Endodermal cell (in vitro differentiated cells): ENCODE measurements around the gene IFIT2. TPM values are rescaled to one million over a fixed set of nuclear protein-coding genes. Genes with fewer than 3 reads are reported as not detected.

Experiments used
- DNase-seq: peaks from one replicate; pipeline ENCODE4 v3.0.0-alpha.2; 2017
- H3K27ac ChIP-seq: 2 replicates; pipeline ENCODE4 v1.5.1; 2013; ENCODE audit warnings: mild to moderate bottlenecking, low read depth, low read length, moderate library complexity
- H3K27me3 ChIP-seq: 2 replicates; pipeline ENCODE4 v1.6.1; 2013; ENCODE audit warnings: mild to moderate bottlenecking, low read length, moderate library complexity; ENCODE audit not compliant: insufficient read depth, control insufficient read depth, poor library complexity, severe bottlenecking
- H3K36me3 ChIP-seq: 2 replicates; pipeline ENCODE4 v1.7.0; 2013; ENCODE audit warnings: mild to moderate bottlenecking, low read length, moderate library complexity; ENCODE audit not compliant: control insufficient read depth, insufficient read depth
- H3K4me1 ChIP-seq: one replicate; pipeline ENCODE4 v1.7.0; 2013; ENCODE audit warnings: low read length; ENCODE audit not compliant: control insufficient read depth, insufficient read depth
- H3K4me3 ChIP-seq: 2 replicates; pipeline ENCODE4 v1.5.1; 2013; ENCODE audit warnings: mild to moderate bottlenecking, low read length, moderate library complexity
- H3K9ac ChIP-seq: 2 replicates; pipeline ENCODE4 v1.6.1; 2013; ENCODE audit warnings: mild to moderate bottlenecking, low read length, moderate library complexity; ENCODE audit not compliant: poor library complexity, severe bottlenecking; ENCODE audit errors: extremely low read depth
- H3K9me3 ChIP-seq: 2 replicates; pipeline ENCODE4 v1.6.1; 2013; ENCODE audit warnings: mild to moderate bottlenecking, low read length, moderate library complexity; ENCODE audit not compliant: control insufficient read depth
- H3K27ac Mint-ChIP-seq: 2 replicates; pipeline ENCODE4 v1.8.0; 2020; ENCODE audit warnings: mixed read lengths
- H3K27me3 Mint-ChIP-seq: 2 replicates; pipeline ENCODE4 v1.8.0; 2021; ENCODE audit warnings: mild to moderate bottlenecking, mixed read lengths; ENCODE audit not compliant: insufficient read depth
- H3K36me3 Mint-ChIP-seq: 2 replicates; pipeline ENCODE4 v1.8.0; 2020; ENCODE audit warnings: low read depth, mixed read lengths
- H3K4me1 Mint-ChIP-seq: 2 replicates; pipeline ENCODE4 v1.8.0; 2020; ENCODE audit warnings: mixed read lengths
- H3K4me3 Mint-ChIP-seq: 2 replicates; pipeline ENCODE4 v1.8.0; 2020; ENCODE audit warnings: mild to moderate bottlenecking, moderate library complexity, mixed read lengths
- H3K9me3 Mint-ChIP-seq: 2 replicates; pipeline ENCODE4 v1.8.0; 2020; ENCODE audit warnings: mild to moderate bottlenecking, mixed read lengths
- CTCF ChIP-seq: fragments of 200-600 bp; sonication (generic); conservative IDR thresholded peaks from 2 replicates; pipeline ENCODE4 v1.5.0; 2021; ENCODE audit warnings: antibody characterized with exemption, mild to moderate bottlenecking
- WGBS, 2 experiments: methylation state at CpG; one replicate each; pipeline versions ENCODE4 v1.1.5 to v1.1.7; 2013; ENCODE audit warnings: missing lambda C conversion rate in 2 of 2, mixed read lengths in 1 of 2; ENCODE audit not compliant: insufficient coverage in 1 of 2, insufficient read length in 1 of 2; 5-methylcytosine and 5-hydroxymethylcytosine counted together
- total RNA-seq, 2 donors: library from RNA; stranded (reverse); fragmentation: NEBNext Ultra II Directional in 1 of 2; extraction: Animal tissue kit (Norgen Biotek cat#: 25700) in 1 of 2; gene quantifications; 2 replicates in 1 of 2; 3 replicates in 1 of 2; pipeline ENCODE4 v1.2.1, GENCODE V29; 2021

Gene IFIT2
- total RNA-seq, 2 donors from 2014 or later = 0.37 TPM; not detected in 1

- Mint-ChIP-seq H3K4me1 (peaks cover 32% of the 10 kb centered on the region), H3K4me3 (no peak overlapping the region), H3K27ac (no peak overlapping the region), H3K27me3 (no peaks in the 10 kb centered on the region), H3K36me3 (no peaks in the 10 kb centered on the region), H3K9me3 (no peaks in the 10 kb centered on the region)
- Histone ChIP-seq H3K9ac (no peak overlapping the region), H3K9me3 (no peaks in the 10 kb centered on the region), H3K27me3 (no peaks in the 10 kb centered on the region), H3K27ac (no peak overlapping the region), H3K36me3 (no peaks in the 10 kb centered on the region), H3K4me1 (peaks cover 22% of the 10 kb centered on the region), H3K4me3 (no peak overlapping the region)
- DNase-seq = no peak
- 88 to 100% methylated on average over 1 to 3 of the region's 3 CpGs for WGBS, 2 experiments
- no peak for TF ChIP-seq CTCF
Observed at GRCh38 chr10:89335226-89335625, 33.4 kb downstream of the IFIT2 start.

- Histone ChIP-seq H3K9ac (no peak overlapping the region), H3K4me3 (no peak overlapping the region), H3K9me3 (no peaks in the 10 kb centered on the region), H3K36me3 (no peaks in the 10 kb centered on the region), H3K4me1 (peaks cover 17% of the 10 kb centered on the region), H3K27ac (no peak overlapping the region), H3K27me3 (no peaks in the 10 kb centered on the region)
- Mint-ChIP-seq H3K36me3 (no peaks in the 10 kb centered on the region), H3K9me3 (no peaks in the 10 kb centered on the region), H3K4me1 (peaks cover 25% of the 10 kb centered on the region), H3K4me3 (no peak overlapping the region), H3K27me3 (no peaks in the 10 kb centered on the region), H3K27ac (no peak overlapping the region)
- WGBS, 2 experiments = 89 to 100% methylated on average over 2 to 3 of the region's 3 CpGs
- TF ChIP-seq CTCF = no peak
- DNase-seq = no peak
Observed at GRCh38 chr10:89336241-89336640, 34.4 kb downstream of the IFIT2 start.

- H3K27me3 Mint-ChIP-seq = no peaks in the 10 kb centered on the region
- no peak overlapping the region for H3K27ac Mint-ChIP-seq
- TF ChIP-seq CTCF = no peak
Observed at GRCh38 chr10:89337484-89337883, 35.6 kb downstream of the IFIT2 start.

More at GRCh38 chr10:89337484-89337883, 35.6 kb downstream of the IFIT2 start:
- Histone ChIP-seq H3K9ac (no peak overlapping the region), H3K4me3 (no peak overlapping the region), H3K4me1 (peaks cover 14% of the 10 kb centered on the region), H3K27me3 (no peaks in the 10 kb centered on the region), H3K9me3 (no peaks in the 10 kb centered on the region), H3K27ac (no peak overlapping the region), H3K36me3 (no peaks in the 10 kb centered on the region)
- WGBS, 2 experiments = 90 to 100% methylated on average over 2 to 5 of the region's 6 CpGs
- Mint-ChIP-seq H3K9me3 (no peaks in the 10 kb centered on the region), H3K4me3 (no peak overlapping the region), H3K4me1 (peaks cover 21% of the 10 kb centered on the region), H3K36me3 (no peaks in the 10 kb centered on the region)
- no peak for DNase-seq
